Prostate gland (tissue), 2 donors: ENCODE results near the gene HUS1. TPM values are rescaled to one million over a fixed set of nuclear protein-coding genes. Genes with fewer than 3 reads are reported as not detected.

ENCODE experiments used
- DNase-seq: peaks from one replicate; pipeline ENCODE4 v3.0.0-alpha.2; 2019; ENCODE audit warnings: low spot score
- H3K27ac ChIP-seq, 2 donors: fragments of 200-600 bp; sonication (generic); 2 replicates each; pipeline ENCODE4 v1.5.1; 2017 to 2019
- H3K27me3 ChIP-seq: fragments of 200-600 bp; sonication (generic); replicated peaks from 2 replicates; pipeline ENCODE4 v1.5.1; 2019; ENCODE audit not compliant: insufficient read depth
- H3K36me3 ChIP-seq, 2 donors: fragments of 200-600 bp; sonication (generic); 1 replicate in 1 of 2; 2 replicates in 1 of 2; pipeline versions ENCODE4 v1.5.1 to v1.8.1; 2017 to 2019
- H3K4me1 ChIP-seq: fragments of 200-600 bp; sonication (generic); replicated peaks from 2 replicates; pipeline ENCODE4 v1.5.1; 2019
- H3K4me3 ChIP-seq, 2 donors: fragments of 200-600 bp; sonication (generic); 2 replicates each; pipeline ENCODE4 v1.5.1; 2017 to 2019
- H3K9me3 ChIP-seq: fragments of 200-600 bp; sonication (generic); 2 replicates; pipeline ENCODE4 v1.5.1; 2017
- POLR2A ChIP-seq: fragments of 450-650 bp; IDR thresholded peaks from one replicate; pipeline ENCODE4 v1.6.1; 2016; ENCODE audit warnings: antibody characterized with exemption, mild to moderate bottlenecking
- POLR2AphosphoS5 ChIP-seq: sonication (generic); formaldehyde crosslinking; IDR thresholded peaks from one replicate; pipeline ENCODE4 v1.6.1; 2017; ENCODE audit warnings: antibody characterized with exemption
- WGBS: methylation state at CpG from one replicate; pipeline ENCODE4 v1.1.5; 2018; 5-methylcytosine and 5-hydroxymethylcytosine counted together
- intact Hi-C: fragments of 100-400 bp; cut with DNase I; formaldehyde crosslinking; loops from one replicate; pipeline ENCODE4 v1.14.2; 2022
- total RNA-seq, 2 donors: library from RNA; depleted of rRNA; stranded (reverse); fragments of >200 nt; gene quantifications; one replicate each; pipeline ENCODE4 v1.1.0, GENCODE V29; 2016
- TF ChIP-seq, protein P1 (sequence below), 4 experiments: fragments of 200-600 bp in 2 of 4; fragments of 450-650 bp in 2 of 4; sonication (generic) in 2 of 4; IDR thresholded peaks; 1 replicate in 3 of 4; 2 replicates in 1 of 4; pipeline ENCODE4 v1.5.1; 2016 to 2019; ENCODE audit warnings: antibody characterized with exemption in 4 of 4, mild to moderate bottlenecking in 2 of 4, moderate library complexity in 2 of 4

The HUS1 gene
- total RNA-seq, 2 donors from 2014 or later, result 26.1 to 43.1 TPM

GRCh38 chr7:48011951-48012350 lies 32.5 kb upstream of the HUS1 start:
- DNase-seq, result no peak
- WGBS, result 53% methylated on average over 3 of the region's 3 CpGs
- TF ChIP-seq POLR2AphosphoS5 (no peak), POLR2A (no peak)
- TF ChIP-seq, protein P1, sequence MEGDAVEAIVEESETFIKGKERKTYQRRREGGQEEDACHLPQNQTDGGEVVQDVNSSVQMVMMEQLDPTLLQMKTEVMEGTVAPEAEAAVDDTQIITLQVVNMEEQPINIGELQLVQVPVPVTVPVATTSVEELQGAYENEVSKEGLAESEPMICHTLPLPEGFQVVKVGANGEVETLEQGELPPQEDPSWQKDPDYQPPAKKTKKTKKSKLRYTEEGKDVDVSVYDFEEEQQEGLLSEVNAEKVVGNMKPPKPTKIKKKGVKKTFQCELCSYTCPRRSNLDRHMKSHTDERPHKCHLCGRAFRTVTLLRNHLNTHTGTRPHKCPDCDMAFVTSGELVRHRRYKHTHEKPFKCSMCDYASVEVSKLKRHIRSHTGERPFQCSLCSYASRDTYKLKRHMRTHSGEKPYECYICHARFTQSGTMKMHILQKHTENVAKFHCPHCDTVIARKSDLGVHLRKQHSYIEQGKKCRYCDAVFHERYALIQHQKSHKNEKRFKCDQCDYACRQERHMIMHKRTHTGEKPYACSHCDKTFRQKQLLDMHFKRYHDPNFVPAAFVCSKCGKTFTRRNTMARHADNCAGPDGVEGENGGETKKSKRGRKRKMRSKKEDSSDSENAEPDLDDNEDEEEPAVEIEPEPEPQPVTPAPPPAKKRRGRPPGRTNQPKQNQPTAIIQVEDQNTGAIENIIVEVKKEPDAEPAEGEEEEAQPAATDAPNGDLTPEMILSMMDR (IDR thresholded peaks at IDR 0.05), result no peak
- no peak overlapping the region for H3K4me3 ChIP-seq
- no peaks in the 10 kb centered on the region for H3K27me3 ChIP-seq
- intact Hi-C loops, result no loop called here
- no peaks in the 10 kb centered on the region for H3K36me3 ChIP-seq
- no peaks in the 10 kb centered on the region for H3K4me1 ChIP-seq
- no peak overlapping the region for H3K27ac ChIP-seq
- no peaks in the 10 kb centered on the region for H3K9me3 ChIP-seq

GRCh38 chr7:48011323-48011722 lies 31.9 kb upstream of the HUS1 start:
- TF ChIP-seq, protein P1 (IDR thresholded peaks at IDR 0.05), result no peak
- TF ChIP-seq POLR2AphosphoS5 (no peak), POLR2A (no peak)
- no peak for DNase-seq
- Histone ChIP-seq H3K4me1 (no peaks in the 10 kb centered on the region), H3K27ac (no peak overlapping the region), H3K4me3 (no peak overlapping the region), H3K27me3 (no peaks in the 10 kb centered on the region), H3K36me3 (no peaks in the 10 kb centered on the region), H3K9me3 (no peaks in the 10 kb centered on the region)
- intact Hi-C loops, result no loop called here
- 48% methylated on average over 2 of the region's 2 CpGs for WGBS

- Histone ChIP-seq H3K36me3 (no peaks in the 10 kb centered on the region), H3K4me3 (no peak overlapping the region), H3K4me1 (no peaks in the 10 kb centered on the region), H3K9me3 (no peaks in the 10 kb centered on the region), H3K27ac (no peak overlapping the region), H3K27me3 (no peaks in the 10 kb centered on the region)
- 85% methylated on average over 4 of the region's 4 CpGs for WGBS
- intact Hi-C loops, result no loop called here
- TF ChIP-seq POLR2A, result no peak
- TF ChIP-seq, protein P1 (IDR thresholded peaks at IDR 0.05), result no peak
- no peak for DNase-seq
These were observed 30.5 kb upstream of the HUS1 start for GRCh38 chr7:48009954-48010353.

DNA sequence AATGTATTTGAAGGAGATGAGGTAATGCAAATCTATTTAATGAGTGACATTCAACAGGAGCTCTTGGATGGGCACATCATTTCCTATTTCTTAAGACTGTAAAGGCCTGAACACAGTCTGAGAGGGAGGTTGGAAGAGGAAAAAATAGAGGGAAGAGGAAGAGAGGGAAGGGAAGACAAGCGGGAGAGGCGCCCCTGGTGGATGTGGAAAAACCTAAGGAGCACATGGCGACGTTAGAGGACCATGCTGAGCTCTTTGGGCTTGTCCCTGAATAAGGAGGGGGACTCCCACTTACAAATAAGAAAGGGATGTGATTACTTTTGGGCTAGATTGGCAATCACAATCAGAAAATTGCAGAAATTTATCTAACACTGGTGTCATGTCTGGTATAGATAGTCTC lies 29.8 kb upstream of the HUS1 start:
- no peak for TF ChIP-seq POLR2AphosphoS5
- TF ChIP-seq, protein P1 (IDR thresholded peaks at IDR 0.05), result no peak
- no peak for TF ChIP-seq POLR2A
- Histone ChIP-seq H3K4me3 (no peak overlapping the region), H3K36me3 (no peaks in the 10 kb centered on the region), H3K27me3 (no peaks in the 10 kb centered on the region), H3K4me1 (no peaks in the 10 kb centered on the region), H3K9me3 (no peaks in the 10 kb centered on the region), H3K27ac (no peak overlapping the region)
- intact Hi-C loops, result no loop called here
- WGBS, result 76% methylated on average over 4 of the region's 4 CpGs
- no peak for DNase-seq

- TF ChIP-seq POLR2A (no peak), POLR2AphosphoS5 (no peak)
- TF ChIP-seq, protein P1 (IDR thresholded peaks at IDR 0.05), result no peak
- Histone ChIP-seq H3K4me3 (no peak overlapping the region), H3K36me3 (no peaks in the 10 kb centered on the region), H3K4me1 (no peaks in the 10 kb centered on the region), H3K9me3 (no peaks in the 10 kb centered on the region), H3K27me3 (no peaks in the 10 kb centered on the region), H3K27ac (no peak overlapping the region)
- no peak for DNase-seq
- intact Hi-C loops, result no loop called here
- WGBS, result 81% methylated on average over 6 of the region's 6 CpGs
These were observed 27.5 kb upstream of the HUS1 start for GRCh38 chr7:48006866-48007265.
